GM12878 (cell line): Measurements from ENCODE around the gene DIAPH3. TPM values are rescaled to one million over a fixed set of nuclear protein-coding genes. Genes with fewer than 3 reads are reported as not detected.

ENCODE experiments used
- ATAC-seq: fragments of 200-7000 bp; cut with Tn5 transposase; 3 replicates; pipeline ENCODE4 v1.9.1; 2020; ENCODE audit warnings: mild to moderate bottlenecking, moderate library complexity
- BruUV-seq: library from RNA; stranded (reverse); fragments of 400-500 nt; replicated peaks from 2 replicates; lab custom pipeline; 2021; lab: Mats Ljungman, UMichigan
- CTCF ChIA-PET: fragments of 300-600 bp; sonication (Branson Sonifier 250); formaldehyde crosslinking; extraction: SDS; loops from one replicate; lab custom pipeline; 2021; ENCODE audit warnings: inconsistent platforms; lab: Yijun Ruan, JAX
- POLR2A ChIA-PET: fragments of 350-600 bp; formaldehyde crosslinking; extraction: SDS; loops from one replicate; lab custom pipeline; 2021; ENCODE audit warnings: inconsistent platforms; lab: Charles Lee
- RAD21 ChIA-PET: fragments of 300-600 bp; sonication (Branson Sonifier 250); formaldehyde crosslinking; loops from one replicate; lab custom pipeline; 2023; ENCODE audit warnings: antibody characterized with exemption; ENCODE audit not compliant: unreplicated experiment; lab: Charles Lee
- SMC1A ChIA-PET: fragments of 300-600 bp; sonication (Branson Sonifier 250); formaldehyde crosslinking; loops from one replicate; lab custom pipeline; 2023; ENCODE audit not compliant: unreplicated experiment, uncharacterized antibody; lab: Charles Lee
- DNase-seq: peaks from one replicate; pipeline ENCODE4 v3.0.0-alpha.2; 2011; ENCODE audit warnings: low read depth, low spot score
- FAIRE-seq: peaks from 3 replicates; lab custom pipeline; 2011; peaks lifted over from hg19 to GRCh38; lab: Jason Lieb, UNC
- H2AFZ ChIP-seq: 2 replicates; pipeline ENCODE4 v1.6.0; 2011; ENCODE audit warnings: low read depth, low read length, control low read depth; ENCODE audit not compliant: control insufficient read depth
- H3K27ac ChIP-seq: 2 replicates; pipeline ENCODE4 v1.5.1; 2011; ENCODE audit warnings: control low read depth; ENCODE audit not compliant: control insufficient read depth, insufficient read depth
- H3K27me3 ChIP-seq, 2 experiments: replicated peaks in 1 of 2; 2 replicates each; pipeline versions ENCODE4 v1.6.0 to v1.6.1; 2011; ENCODE audit warnings: low read length in 1 of 2; ENCODE audit not compliant: control insufficient read depth in 2 of 2, insufficient read depth in 2 of 2
- H3K36me3 ChIP-seq, 2 experiments: 2 replicates each; pipeline ENCODE4 v1.5.1; 2011; ENCODE audit warnings: low read length in 1 of 2; ENCODE audit not compliant: control insufficient read depth in 2 of 2, insufficient read depth in 2 of 2
- H3K4me1 ChIP-seq: 2 replicates; pipeline ENCODE4 v1.6.1; 2011; ENCODE audit warnings: mild to moderate bottlenecking, low read length, moderate library complexity, mixed read lengths; ENCODE audit not compliant: control insufficient read depth, insufficient read depth
- H3K4me2 ChIP-seq: 2 replicates; pipeline ENCODE4 v1.6.0; 2011; ENCODE audit warnings: control low read depth; ENCODE audit not compliant: control insufficient read depth, insufficient read depth
- H3K4me3 ChIP-seq: fragments of 200-600 bp; sonication (generic); 2 replicates; pipeline ENCODE4 v1.5.1; 2016
- H3K79me2 ChIP-seq: 2 replicates; pipeline ENCODE4 v1.6.0; 2011; ENCODE audit warnings: low read length; ENCODE audit not compliant: control insufficient read depth, insufficient read depth
- H3K9ac ChIP-seq: 2 replicates; pipeline ENCODE4 v1.8.0; 2011; ENCODE audit warnings: low read length, control low read depth, mixed read lengths; ENCODE audit not compliant: control insufficient read depth, insufficient read depth
- H3K9me3 ChIP-seq: replicated peaks from 3 replicates; pipeline ENCODE4 v1.5.1; 2011; ENCODE audit warnings: mild to moderate bottlenecking, low read length; ENCODE audit not compliant: control insufficient read depth, insufficient read depth
- H4K20me1 ChIP-seq: 2 replicates; pipeline ENCODE4 v1.6.0; 2011; ENCODE audit not compliant: control insufficient read depth, insufficient read depth
- ATF7 ChIP-seq: fragments of 450-650 bp; IDR thresholded peaks from 2 replicates; pipeline ENCODE4 v1.6.1; 2016; ENCODE audit warnings: low read depth, mild to moderate bottlenecking
- BHLHE40 ChIP-seq, 2 experiments: fragments of 450-650 bp in 1 of 2; IDR thresholded peaks; 2 replicates each; pipeline ENCODE4 v1.6.1; 2011 to 2017; ENCODE audit warnings: low read depth in 2 of 2, borderline replicate concordance in 1 of 2, improper control_type of control experiment in 1 of 2, low read length in 1 of 2, mild to moderate bottlenecking in 1 of 2
- BMI1 ChIP-seq: fragments of 450-650 bp; IDR thresholded peaks from 2 replicates; pipeline ENCODE4 v1.6.1; 2016; ENCODE audit warnings: mild to moderate bottlenecking, moderate library complexity, borderline replicate concordance
- CHD2 ChIP-seq: IDR thresholded peaks from 2 replicates; pipeline ENCODE4 v1.6.1; 2011; ENCODE audit warnings: low read depth, low read length, improper control_type of control experiment, borderline replicate concordance
- CREB1 ChIP-seq: IDR thresholded peaks from 2 replicates; pipeline ENCODE4 v1.6.1; 2012; ENCODE audit warnings: low read depth, mild to moderate bottlenecking, inconsistent platforms
- ETV6 ChIP-seq, 2 experiments: fragments of 450-650 bp in 1 of 2; IDR thresholded peaks in 1 of 2; conservative IDR thresholded peaks in 1 of 2; 2 replicates each; pipeline ENCODE4 v1.6.1; 2014; ENCODE audit warnings: antibody characterized with exemption in 1 of 2, borderline replicate concordance in 1 of 2, low read depth in 1 of 2, mild to moderate bottlenecking in 1 of 2, moderate library complexity in 1 of 2
- IRF4 ChIP-seq: IDR thresholded peaks from 2 replicates; pipeline ENCODE4 v1.6.1; 2011; ENCODE audit warnings: low read depth, low read length
- MEF2B ChIP-seq: fragments of 450-650 bp; IDR thresholded peaks from 2 replicates; pipeline ENCODE4 v1.6.1; 2018; ENCODE audit warnings: mild to moderate bottlenecking, moderate library complexity; ENCODE audit not compliant: partially characterized antibody, poor library complexity, severe bottlenecking
- POLR2AphosphoS5 ChIP-seq: IDR thresholded peaks from 2 replicates; pipeline ENCODE4 v1.6.1; 2011; ENCODE audit warnings: mild to moderate bottlenecking, low read length, inconsistent platforms
- RAD51 ChIP-seq: fragments of 450-650 bp; IDR thresholded peaks from 2 replicates; pipeline ENCODE4 v1.6.1; 2016; ENCODE audit warnings: moderate library complexity, mild to moderate bottlenecking, inconsistent platforms
- SMAD1 ChIP-seq: fragments of 450-650 bp; IDR thresholded peaks from 2 replicates; pipeline ENCODE4 v1.6.1; 2018; ENCODE audit warnings: mild to moderate bottlenecking, low read depth; ENCODE audit not compliant: partially characterized antibody
- SREBF2 ChIP-seq: IDR thresholded peaks from 2 replicates; pipeline ENCODE4 v1.6.1; 2012; ENCODE audit warnings: mild to moderate bottlenecking, low read length
- TARDBP ChIP-seq: IDR thresholded peaks from 2 replicates; pipeline ENCODE4 v1.6.1; 2016; ENCODE audit warnings: borderline replicate concordance
- TBL1XR1 ChIP-seq: IDR thresholded peaks from 2 replicates; pipeline ENCODE4 v1.6.1; 2012; ENCODE audit warnings: low read depth, low read length, improper control_type of control experiment
- WGBS: methylation state at CpG from one replicate; pipeline ENCODE4 v1.1.6; 2016; ENCODE audit warnings: low lambda C conversion rate; ENCODE audit not compliant: insufficient replicate concordance, insufficient coverage; ENCODE audit errors: missing lambda C conversion rate; 5-methylcytosine and 5-hydroxymethylcytosine counted together
- in situ Hi-C: fragments of 300-500 bp; cut with MboI; formaldehyde crosslinking; loops from 9 replicates; pipeline ENCODE4 v1.14.3; 2018; ENCODE audit warnings: mixed read lengths
- intact Hi-C: fragments of 100-400 bp; cut with micrococcal nuclease; formaldehyde crosslinking; loops from one replicate; pipeline ENCODE4 v1.14.2; 2022; ENCODE audit not compliant: unreplicated experiment
- polyA plus RNA-seq, 11 experiments: library from polyadenylated mRNA; depleted of rRNA in 4 of 11; unstranded in 6 of 11; stranded (reverse) in 5 of 11; fragments of >200 nt; fragmentation: Nextera tagmentation in 4 of 11; fragmentation: Illumina TruSeq in 1 of 11; extraction: Ambion mirVana in 4 of 11; extraction: Trizol in 1 of 11; gene quantifications; 1 replicate in 1 of 11; 2 replicates in 10 of 11; pipeline versions ENCODE4 v1.2.1 to v1.2.3, GENCODE V29; 2011 to 2016; ENCODE audit warnings: inconsistent platforms in 2 of 11, missing spikeins in 2 of 11, low read depth in 1 of 11
- total RNA-seq, 4 experiments: library from RNA; depleted of rRNA in 3 of 4; stranded (reverse); fragments of >200 nt in 3 of 4; fragmentation: Illumina TruSeq in 1 of 4; extraction: Trizol in 1 of 4; gene quantifications; 2 replicates each; pipeline versions ENCODE4 v1.2.1 to v1.2.3, GENCODE V29; 2013 to 2021
- TF ChIP-seq, protein P1 (sequence below): fragments of 450-650 bp; IDR thresholded peaks from 2 replicates; pipeline ENCODE4 v1.6.1; 2018; ENCODE audit warnings: borderline replicate concordance, mild to moderate bottlenecking; ENCODE audit not compliant: partially characterized antibody
- TF ChIP-seq, protein P2 (sequence below), 3 experiments: IDR thresholded peaks in 2 of 3; conservative IDR thresholded peaks in 1 of 3; 2 replicates each; pipeline ENCODE4 v1.5.1; 2011; ENCODE audit warnings: low read depth in 3 of 3, low read length in 3 of 3, mild to moderate bottlenecking in 3 of 3, control low read depth in 2 of 3, moderate library complexity in 2 of 3, inconsistent platforms in 1 of 3, mixed read lengths in 1 of 3; ENCODE audit not compliant: control insufficient read depth in 2 of 3, insufficient read depth in 1 of 3; ENCODE audit errors: extremely low read depth in 1 of 3
- TF ChIP-seq, protein P3 (sequence below): IDR thresholded peaks from 2 replicates; pipeline ENCODE4 v1.6.1; 2012; ENCODE audit warnings: mild to moderate bottlenecking, low read depth, low read length

The DIAPH3 gene
- total and polyA plus RNA-seq, 10 of the 15 experiments (the other 5 are each of a cell fraction or from before 2014, with no cell fraction given) = 10.1 to 25.2 (median 15.4) TPM

DNA sequence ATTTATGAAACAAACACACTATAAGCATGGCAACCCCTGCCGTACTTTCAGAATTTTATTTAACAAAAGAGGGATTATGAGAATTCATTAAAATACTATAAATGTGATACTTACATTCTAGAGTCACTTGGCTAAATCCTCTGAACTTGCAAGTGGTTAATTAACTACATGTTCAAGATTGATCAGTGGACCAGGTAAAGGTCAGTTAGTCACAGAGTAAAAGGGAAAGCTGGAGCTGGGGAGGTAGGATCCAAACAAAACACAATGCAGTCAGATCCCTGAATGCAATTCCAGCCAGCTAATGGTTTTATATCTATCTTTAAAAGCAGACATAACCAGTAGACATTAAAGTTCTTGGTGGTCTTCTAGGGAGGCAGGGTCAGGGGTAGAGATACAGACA lies 270.5 kb downstream of the DIAPH3 start:
- no peak for ATAC-seq
- intact Hi-C loops = no loop called here
- ChIA-PET RAD21 (interaction anchor here (1.4 kb wide), 1 partner anchor 13 kb away, joined by 4 read pairs; no protein-coding TSS in a partner anchor), POLR2A (no interaction called here), SMC1A (interaction anchor here (0.6 to 1.4 kb wide), 4 partner anchors 9 to 217 kb away, joined by 3 to 5 read pairs (median 3); no protein-coding TSS in a partner anchor), CTCF (interaction anchor here (0.6 to 2.2 kb wide), 4 partner anchors 8 to 560 kb away, joined by 3 to 9 read pairs (median 5); no protein-coding TSS in a partner anchor)
- Histone ChIP-seq H4K20me1 (no peaks in the 10 kb centered on the region), H3K27me3 (no peaks in the 10 kb centered on the region), H3K9me3 (no peaks in the 10 kb centered on the region), H3K4me3 (no peak overlapping the region), H3K9ac (no peak overlapping the region), H3K79me2 (no peaks in the 10 kb centered on the region), H3K4me2 (no peak overlapping the region), H3K27ac (no peak overlapping the region), H3K36me3 (no peaks in the 10 kb centered on the region), H2AFZ (no peak overlapping the region), H3K4me1 (no peaks in the 10 kb centered on the region)
- no peak for FAIRE-seq
- 100% methylated on average over 1 of the region's 1 CpG for WGBS
- in situ Hi-C loops = no loop called here
- no peak for DNase-seq
- BruUV-seq = no TSS peak
- TF ChIP-seq, protein P1, sequence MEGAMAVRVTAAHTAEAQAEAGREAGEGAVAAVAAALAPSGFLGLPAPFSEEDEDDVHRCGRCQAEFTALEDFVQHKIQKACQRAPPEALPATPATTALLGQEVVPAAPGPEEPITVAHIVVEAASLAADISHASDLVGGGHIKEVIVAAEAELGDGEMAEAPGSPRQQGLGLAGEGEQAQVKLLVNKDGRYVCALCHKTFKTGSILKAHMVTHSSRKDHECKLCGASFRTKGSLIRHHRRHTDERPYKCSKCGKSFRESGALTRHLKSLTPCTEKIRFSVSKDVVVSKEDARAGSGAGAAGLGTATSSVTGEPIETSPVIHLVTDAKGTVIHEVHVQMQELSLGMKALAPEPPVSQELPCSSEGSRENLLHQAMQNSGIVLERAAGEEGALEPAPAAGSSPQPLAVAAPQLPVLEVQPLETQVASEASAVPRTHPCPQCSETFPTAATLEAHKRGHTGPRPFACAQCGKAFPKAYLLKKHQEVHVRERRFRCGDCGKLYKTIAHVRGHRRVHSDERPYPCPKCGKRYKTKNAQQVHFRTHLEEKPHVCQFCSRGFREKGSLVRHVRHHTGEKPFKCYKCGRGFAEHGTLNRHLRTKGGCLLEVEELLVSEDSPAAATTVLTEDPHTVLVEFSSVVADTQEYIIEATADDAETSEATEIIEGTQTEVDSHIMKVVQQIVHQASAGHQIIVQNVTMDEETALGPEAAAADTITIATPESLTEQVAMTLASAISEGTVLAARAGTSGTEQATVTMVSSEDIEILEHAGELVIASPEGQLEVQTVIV = no peak
- TF ChIP-seq RAD51 (no peak), CREB1 (no peak), TARDBP (no peak), SREBF2 (no peak), MEF2B (no peak), ATF7 (no peak), SMAD1 (no peak), CHD2 (no peak), BMI1 (no peak), ETV6 (conservative IDR thresholded peaks at IDR 0.05 in 1 of 2, IDR thresholded peaks at IDR 0.05 in 1 of 2; ENCODE audit: borderline replicate concordance in 1 of 2, low read depth in 1 of 2) (no peak), BHLHE40 (IDR thresholded peaks at IDR 0.05; ENCODE audit: borderline replicate concordance in 1 of 2, low read depth in 2 of 2, low read length in 1 of 2) (no peak), IRF4 (no peak), TBL1XR1 (no peak), POLR2AphosphoS5 (no peak)
- TF ChIP-seq, protein P2, sequence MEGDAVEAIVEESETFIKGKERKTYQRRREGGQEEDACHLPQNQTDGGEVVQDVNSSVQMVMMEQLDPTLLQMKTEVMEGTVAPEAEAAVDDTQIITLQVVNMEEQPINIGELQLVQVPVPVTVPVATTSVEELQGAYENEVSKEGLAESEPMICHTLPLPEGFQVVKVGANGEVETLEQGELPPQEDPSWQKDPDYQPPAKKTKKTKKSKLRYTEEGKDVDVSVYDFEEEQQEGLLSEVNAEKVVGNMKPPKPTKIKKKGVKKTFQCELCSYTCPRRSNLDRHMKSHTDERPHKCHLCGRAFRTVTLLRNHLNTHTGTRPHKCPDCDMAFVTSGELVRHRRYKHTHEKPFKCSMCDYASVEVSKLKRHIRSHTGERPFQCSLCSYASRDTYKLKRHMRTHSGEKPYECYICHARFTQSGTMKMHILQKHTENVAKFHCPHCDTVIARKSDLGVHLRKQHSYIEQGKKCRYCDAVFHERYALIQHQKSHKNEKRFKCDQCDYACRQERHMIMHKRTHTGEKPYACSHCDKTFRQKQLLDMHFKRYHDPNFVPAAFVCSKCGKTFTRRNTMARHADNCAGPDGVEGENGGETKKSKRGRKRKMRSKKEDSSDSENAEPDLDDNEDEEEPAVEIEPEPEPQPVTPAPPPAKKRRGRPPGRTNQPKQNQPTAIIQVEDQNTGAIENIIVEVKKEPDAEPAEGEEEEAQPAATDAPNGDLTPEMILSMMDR (IDR thresholded peaks at IDR 0.05 in 2 of 3, conservative IDR thresholded peaks at IDR 0.05 in 1 of 3; ENCODE audit: control insufficient read depth in 2 of 3, extremely low read depth in 1 of 3, insufficient read depth in 1 of 3, low read depth in 3 of 3, low read length in 3 of 3) = no peak
- TF ChIP-seq, protein P3, sequence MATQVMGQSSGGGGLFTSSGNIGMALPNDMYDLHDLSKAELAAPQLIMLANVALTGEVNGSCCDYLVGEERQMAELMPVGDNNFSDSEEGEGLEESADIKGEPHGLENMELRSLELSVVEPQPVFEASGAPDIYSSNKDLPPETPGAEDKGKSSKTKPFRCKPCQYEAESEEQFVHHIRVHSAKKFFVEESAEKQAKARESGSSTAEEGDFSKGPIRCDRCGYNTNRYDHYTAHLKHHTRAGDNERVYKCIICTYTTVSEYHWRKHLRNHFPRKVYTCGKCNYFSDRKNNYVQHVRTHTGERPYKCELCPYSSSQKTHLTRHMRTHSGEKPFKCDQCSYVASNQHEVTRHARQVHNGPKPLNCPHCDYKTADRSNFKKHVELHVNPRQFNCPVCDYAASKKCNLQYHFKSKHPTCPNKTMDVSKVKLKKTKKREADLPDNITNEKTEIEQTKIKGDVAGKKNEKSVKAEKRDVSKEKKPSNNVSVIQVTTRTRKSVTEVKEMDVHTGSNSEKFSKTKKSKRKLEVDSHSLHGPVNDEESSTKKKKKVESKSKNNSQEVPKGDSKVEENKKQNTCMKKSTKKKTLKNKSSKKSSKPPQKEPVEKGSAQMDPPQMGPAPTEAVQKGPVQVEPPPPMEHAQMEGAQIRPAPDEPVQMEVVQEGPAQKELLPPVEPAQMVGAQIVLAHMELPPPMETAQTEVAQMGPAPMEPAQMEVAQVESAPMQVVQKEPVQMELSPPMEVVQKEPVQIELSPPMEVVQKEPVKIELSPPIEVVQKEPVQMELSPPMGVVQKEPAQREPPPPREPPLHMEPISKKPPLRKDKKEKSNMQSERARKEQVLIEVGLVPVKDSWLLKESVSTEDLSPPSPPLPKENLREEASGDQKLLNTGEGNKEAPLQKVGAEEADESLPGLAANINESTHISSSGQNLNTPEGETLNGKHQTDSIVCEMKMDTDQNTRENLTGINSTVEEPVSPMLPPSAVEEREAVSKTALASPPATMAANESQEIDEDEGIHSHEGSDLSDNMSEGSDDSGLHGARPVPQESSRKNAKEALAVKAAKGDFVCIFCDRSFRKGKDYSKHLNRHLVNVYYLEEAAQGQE = no peak
